ENCODE measurements around the gene PSMA8.
A peak's percentile ranks its signal among the peaks of the same experiment; 100 is the strongest.
"Not testable (repeated sequence)": the region's sequence is repeated elsewhere in the genome, so short reads cannot be mapped to it uniquely, and the experiment has no call there.

PSMA8 gene

DNA sequence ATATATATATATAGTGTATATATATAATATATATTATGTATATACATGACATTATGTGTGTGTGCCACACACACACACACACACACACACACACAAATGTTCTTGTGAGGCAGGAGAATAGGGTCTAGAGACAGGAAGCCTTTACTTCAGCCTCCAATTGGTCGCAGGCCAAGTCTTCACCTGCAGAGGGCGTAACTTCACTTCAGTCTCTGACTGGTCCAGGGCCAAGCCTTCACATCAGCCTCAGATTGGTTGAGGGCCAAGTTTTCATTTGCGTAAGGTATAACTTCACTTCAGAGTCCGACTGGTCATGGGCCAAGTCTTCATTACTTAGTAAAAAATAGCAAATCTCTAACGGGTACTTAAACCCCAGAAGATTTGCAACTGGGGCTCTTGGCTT, 30.1 kb upstream of the PSMA8 start:
- DNase-seq (ENCODE audit: insufficient read length, low spot score) = no peak
- no peak for FAIRE-seq
- TF ChIP-seq TAF1 (IDR thresholded peaks at IDR 0.05; ENCODE audit: low read depth, low read length) (no peak), POLR2A (IDR thresholded peaks at IDR 0.05; ENCODE audit: low read depth, low read length) (no peak), POU2F2 (IDR thresholded peaks at IDR 0.05; ENCODE audit: low read depth, low read length) (no peak), PAX5 (IDR thresholded peaks at IDR 0.05; ENCODE audit: insufficient read depth, low read length, severe bottlenecking) (no peak), POLR2AphosphoS5 (IDR thresholded peaks at IDR 0.05; ENCODE audit: low read depth, low read length) (no peak), SPI1 (IDR thresholded peaks at IDR 0.05; ENCODE audit: low read depth, low read length) (no peak)

DNA sequence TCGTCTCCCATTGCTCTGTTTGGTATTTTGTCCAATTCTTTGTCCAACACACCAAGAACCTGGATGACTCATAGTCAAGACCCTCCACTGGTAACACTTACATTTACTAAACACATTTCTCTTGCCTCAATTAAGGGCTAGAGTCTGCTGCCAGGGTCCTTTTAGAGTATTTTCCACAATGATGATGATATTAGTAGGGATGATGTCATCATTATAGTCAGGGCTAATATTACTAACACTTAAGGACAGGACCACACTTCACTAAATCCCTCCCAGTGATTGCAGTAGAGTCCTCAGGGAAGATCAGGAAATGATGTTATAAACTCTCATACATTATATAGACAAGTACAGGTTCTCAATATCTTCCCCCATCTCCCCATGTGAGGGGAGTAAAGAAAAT, 29.6 kb upstream of the PSMA8 start:
- FAIRE-seq = no peak
- DNase-seq (ENCODE audit: insufficient read length, low spot score) = no peak
- TF ChIP-seq POLR2AphosphoS5 (IDR thresholded peaks at IDR 0.05; ENCODE audit: low read depth, low read length) (no peak), PAX5 (IDR thresholded peaks at IDR 0.05; ENCODE audit: insufficient read depth, low read length, severe bottlenecking) (no peak), SPI1 (IDR thresholded peaks at IDR 0.05; ENCODE audit: low read depth, low read length) (no peak)

DNA sequence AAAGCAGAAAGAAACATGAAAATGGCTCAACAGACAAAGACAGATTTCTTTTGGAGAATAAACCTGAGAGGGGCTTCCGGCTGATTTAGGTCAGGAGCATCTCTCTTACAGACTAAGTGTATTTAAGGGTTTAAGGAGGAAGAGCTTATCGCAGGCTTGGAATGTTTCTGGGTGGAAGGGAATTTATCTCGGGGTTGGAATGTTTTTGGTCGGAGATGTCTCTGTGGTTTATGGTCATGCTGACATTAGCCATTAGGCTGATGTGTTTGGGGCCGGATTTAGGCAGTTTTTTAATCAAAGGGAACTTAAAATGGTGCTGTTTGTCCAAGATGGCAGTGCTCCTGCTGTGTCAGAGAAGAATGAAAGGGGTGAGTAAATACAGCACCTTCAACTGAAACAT, 14.4 kb upstream of the PSMA8 start:
- DNase-seq (ENCODE audit: insufficient read length, low spot score) (no peak), FAIRE-seq (no peak)
- no peak for TF ChIP-seq POU2F2 (IDR thresholded peaks at IDR 0.05; ENCODE audit: low read depth, low read length)

DNA sequence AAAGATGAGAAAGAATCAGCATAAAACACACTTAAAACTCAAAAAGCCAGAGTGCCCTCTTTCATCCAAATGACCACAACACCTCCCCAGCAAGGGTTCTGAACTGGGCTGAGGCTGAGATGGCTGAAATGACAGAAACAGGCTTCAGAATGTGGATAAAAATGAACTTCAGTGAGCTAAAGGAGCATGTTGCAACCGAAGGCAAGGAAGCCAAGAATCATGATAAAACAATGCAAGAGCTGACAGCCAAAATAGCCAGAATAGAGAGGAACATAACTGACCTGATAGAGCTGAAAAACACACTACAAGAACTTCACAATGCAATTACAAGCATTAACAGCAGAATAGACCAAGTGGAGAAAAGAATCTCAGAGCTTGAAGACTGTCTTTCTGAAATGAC, 12.2 kb upstream of the PSMA8 start:
- FAIRE-seq (no peak), DNase-seq (ENCODE audit: insufficient read length, low spot score) (no peak)
- TF ChIP-seq SPI1 (IDR thresholded peaks at IDR 0.05; ENCODE audit: low read depth, low read length) (no peak), PAX5 (IDR thresholded peaks at IDR 0.05; ENCODE audit: insufficient read depth, low read length, severe bottlenecking) (no peak), POLR2A (IDR thresholded peaks at IDR 0.05; ENCODE audit: low read depth, low read length) (no peak), POU2F2 (IDR thresholded peaks at IDR 0.05; ENCODE audit: low read depth, low read length) (no peak), POLR2AphosphoS5 (IDR thresholded peaks at IDR 0.05; ENCODE audit: low read depth, low read length) (no peak), TAF1 (IDR thresholded peaks at IDR 0.05; ENCODE audit: low read depth, low read length) (no peak)

DNA sequence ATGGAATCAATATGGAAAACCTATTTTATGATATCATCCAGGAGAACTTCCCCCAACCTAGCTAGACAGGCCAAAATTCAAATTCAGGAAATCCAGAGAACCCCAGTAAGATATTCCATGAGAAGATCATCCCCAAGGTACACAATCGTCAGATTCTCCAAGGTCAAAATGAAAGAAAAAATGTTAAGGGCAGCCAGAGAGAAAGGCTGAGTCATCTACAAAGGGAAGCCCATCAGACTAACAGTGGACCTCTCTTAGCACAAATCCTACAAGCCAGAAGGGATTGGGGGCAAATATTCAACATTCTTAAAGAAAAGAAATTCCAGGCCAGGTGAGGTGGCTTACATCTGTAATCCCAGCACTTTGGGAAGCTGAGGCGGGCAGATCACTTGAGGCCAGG, 11.7 kb upstream of the PSMA8 start:
- DNase-seq (ENCODE audit: insufficient read length, low spot score); FAIRE-seq: not testable (repeated sequence)

DNA sequence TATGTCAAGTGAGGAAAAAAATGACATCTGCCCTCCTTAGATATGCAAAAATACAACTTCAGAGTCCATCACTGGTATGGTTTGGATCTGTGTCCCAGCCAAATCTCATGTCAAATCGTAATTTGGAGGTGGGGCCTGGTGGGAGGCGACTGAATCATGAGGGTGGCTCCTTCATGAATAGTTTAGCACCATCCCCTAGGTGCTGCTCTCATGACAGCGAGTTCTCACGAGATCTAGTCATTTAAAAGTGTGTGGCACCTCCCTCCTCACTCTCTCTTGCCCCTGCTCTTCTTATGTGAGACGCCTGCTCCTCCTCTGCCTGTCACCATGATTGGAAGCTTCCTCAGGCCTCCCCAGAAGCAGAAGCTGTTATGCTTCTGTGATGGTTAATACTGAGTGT, 5.9 kb upstream of the PSMA8 start:
- no peak for FAIRE-seq
- DNase-seq (ENCODE audit: insufficient read length, low spot score) = no peak
- TF ChIP-seq POU2F2 (IDR thresholded peaks at IDR 0.05; ENCODE audit: low read depth, low read length) = no peak
- no peak for TF ChIP-seq SPI1 (IDR thresholded peaks at IDR 0.05; ENCODE audit: low read depth, low read length)
- TF ChIP-seq TAF1 (IDR thresholded peaks at IDR 0.05; ENCODE audit: low read depth, low read length) = no peak
- no peak for TF ChIP-seq POLR2AphosphoS5 (IDR thresholded peaks at IDR 0.05; ENCODE audit: low read depth, low read length)
- no peak for TF ChIP-seq PAX5 (IDR thresholded peaks at IDR 0.05; ENCODE audit: insufficient read depth, low read length, severe bottlenecking)
- no peak for TF ChIP-seq POLR2A (IDR thresholded peaks at IDR 0.05; ENCODE audit: low read depth, low read length)

DNA sequence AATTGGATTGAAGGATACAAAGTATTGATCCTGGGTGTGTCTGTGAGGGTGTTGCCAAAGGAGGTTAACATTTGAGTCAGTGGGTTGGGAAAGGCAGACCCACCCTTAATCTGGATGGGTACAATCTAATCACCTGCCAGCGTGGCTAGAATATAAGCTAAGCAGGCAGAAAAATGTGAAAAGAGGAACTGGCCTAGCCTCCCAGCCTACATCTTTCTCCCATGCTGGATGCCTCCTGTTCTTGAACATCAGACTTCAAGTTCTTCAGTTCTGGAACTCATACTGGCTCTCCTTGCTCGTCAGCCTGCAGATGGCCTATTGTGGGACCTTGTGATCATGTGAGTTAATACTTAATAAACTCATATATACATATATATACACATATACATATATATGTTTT, 5.5 kb upstream of the PSMA8 start:
- DNase-seq (ENCODE audit: insufficient read length, low spot score); FAIRE-seq: not testable (repeated sequence)
- peak; percentile 81 for TF ChIP-seq SPI1 (IDR thresholded peaks at IDR 0.05; ENCODE audit: low read depth, low read length)

DNA sequence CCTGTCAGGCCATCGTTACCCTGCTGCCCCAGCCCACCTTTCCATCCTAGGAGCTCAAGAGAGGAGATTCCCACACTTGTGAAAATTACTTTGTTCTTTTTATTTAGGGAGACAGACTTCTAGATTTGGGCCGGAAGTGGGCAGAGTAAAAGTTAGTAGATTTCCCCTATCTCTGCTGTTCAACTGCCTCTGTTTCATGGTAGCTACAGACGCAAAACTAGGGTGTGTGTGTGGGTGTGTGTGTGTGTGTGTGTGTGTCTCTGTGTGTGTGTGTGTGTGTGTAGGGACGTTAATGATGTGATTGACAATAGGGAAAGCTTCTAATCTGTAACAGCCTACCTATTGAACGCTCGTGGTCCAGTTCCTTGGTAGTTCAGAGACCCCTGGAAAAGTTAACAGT, 438 bp downstream of the PSMA8 start:
- FAIRE-seq = no peak
- TF ChIP-seq SPI1 (IDR thresholded peaks at IDR 0.05; ENCODE audit: low read depth, low read length) = no peak
- no peak for TF ChIP-seq POLR2A (IDR thresholded peaks at IDR 0.05; ENCODE audit: low read depth, low read length)
- TF ChIP-seq PAX5 (IDR thresholded peaks at IDR 0.05; ENCODE audit: insufficient read depth, low read length, severe bottlenecking) = no peak
- no peak for TF ChIP-seq POLR2AphosphoS5 (IDR thresholded peaks at IDR 0.05; ENCODE audit: low read depth, low read length)
- TF ChIP-seq POU2F2 (IDR thresholded peaks at IDR 0.05; ENCODE audit: low read depth, low read length) = no peak
- no peak for TF ChIP-seq TAF1 (IDR thresholded peaks at IDR 0.05; ENCODE audit: low read depth, low read length)
- DNase-seq (ENCODE audit: insufficient read length, low spot score) = no peak

DNA sequence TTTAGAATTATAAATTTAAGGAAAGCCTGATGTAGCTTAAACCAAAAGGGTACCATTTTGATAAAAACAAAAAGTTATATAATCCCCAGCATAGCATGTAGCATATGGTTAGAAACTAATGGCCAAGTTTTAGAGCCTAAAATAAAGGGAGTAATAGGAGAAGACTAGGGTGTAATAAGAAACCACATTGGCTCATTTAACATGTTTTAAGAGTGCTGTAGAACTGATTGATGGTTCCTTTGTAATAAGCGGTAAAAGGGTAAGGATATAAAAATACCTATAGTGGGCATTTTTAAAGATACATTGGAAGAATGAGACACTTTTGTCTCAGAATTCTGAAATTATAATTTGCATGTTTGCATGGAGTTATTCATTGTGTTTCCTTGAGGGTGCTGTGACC, 1.9 kb downstream of the PSMA8 start:
- no peak for DNase-seq (ENCODE audit: insufficient read length, low spot score)
- TF ChIP-seq SPI1 (IDR thresholded peaks at IDR 0.05; ENCODE audit: low read depth, low read length) (no peak), PAX5 (IDR thresholded peaks at IDR 0.05; ENCODE audit: insufficient read depth, low read length, severe bottlenecking) (no peak), POU2F2 (IDR thresholded peaks at IDR 0.05; ENCODE audit: low read depth, low read length) (no peak)
- no peak for FAIRE-seq

DNA sequence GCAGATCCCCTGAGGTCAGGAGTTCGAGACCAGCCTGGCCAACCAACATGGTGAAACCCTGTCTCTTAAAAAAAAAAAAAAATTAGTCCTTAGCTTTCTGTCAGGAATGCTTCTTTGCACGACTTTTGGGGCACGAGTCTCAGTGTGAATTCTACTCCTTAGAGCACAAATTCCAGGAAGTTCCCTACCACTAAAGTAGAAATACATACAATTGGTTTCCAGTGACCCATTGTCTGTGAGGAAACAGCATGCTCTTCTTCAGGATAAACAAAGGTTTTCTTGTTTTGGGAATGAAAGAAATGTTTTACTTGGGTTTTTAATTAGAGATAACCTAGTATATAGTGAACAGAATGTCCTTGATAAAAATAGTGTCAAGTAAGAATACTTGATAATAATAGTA, 23.7 kb downstream of the PSMA8 start:
- FAIRE-seq (no peak), DNase-seq (ENCODE audit: insufficient read length, low spot score) (no peak)
- TF ChIP-seq POLR2A (IDR thresholded peaks at IDR 0.05; ENCODE audit: low read depth, low read length) (no peak), PAX5 (IDR thresholded peaks at IDR 0.05; ENCODE audit: insufficient read depth, low read length, severe bottlenecking) (no peak), POU2F2 (IDR thresholded peaks at IDR 0.05; ENCODE audit: low read depth, low read length) (no peak), SPI1 (IDR thresholded peaks at IDR 0.05; ENCODE audit: low read depth, low read length) (no peak), TAF1 (IDR thresholded peaks at IDR 0.05; ENCODE audit: low read depth, low read length) (no peak), POLR2AphosphoS5 (IDR thresholded peaks at IDR 0.05; ENCODE audit: low read depth, low read length) (no peak)

DNA sequence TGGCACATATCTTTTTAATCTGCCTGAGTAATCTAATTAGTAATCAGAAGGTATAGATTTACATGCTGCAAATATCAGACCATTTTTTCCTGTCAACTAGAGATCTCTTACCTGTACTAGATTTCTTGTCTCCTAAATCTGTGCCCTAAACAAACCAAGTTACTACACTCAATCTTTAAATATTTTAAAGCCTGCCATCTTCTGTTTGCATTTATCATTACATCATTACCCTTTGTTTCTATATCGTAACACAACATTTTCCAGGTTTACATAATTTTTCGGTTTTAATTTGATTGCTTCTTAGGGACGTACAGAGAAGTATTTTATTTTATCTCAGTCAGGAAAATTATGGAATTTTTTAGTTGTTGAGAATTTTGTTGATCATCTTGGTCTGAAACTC, 25.7 kb downstream of the PSMA8 start:
- DNase-seq (ENCODE audit: insufficient read length, low spot score) = no peak
- FAIRE-seq = no peak
- TF ChIP-seq PAX5 (IDR thresholded peaks at IDR 0.05; ENCODE audit: insufficient read depth, low read length, severe bottlenecking) (no peak), SPI1 (IDR thresholded peaks at IDR 0.05; ENCODE audit: low read depth, low read length) (no peak), POLR2A (IDR thresholded peaks at IDR 0.05; ENCODE audit: low read depth, low read length) (no peak), POLR2AphosphoS5 (IDR thresholded peaks at IDR 0.05; ENCODE audit: low read depth, low read length) (no peak), POU2F2 (IDR thresholded peaks at IDR 0.05; ENCODE audit: low read depth, low read length) (no peak), TAF1 (IDR thresholded peaks at IDR 0.05; ENCODE audit: low read depth, low read length) (no peak)

All from GM12891 (cell line).